Measurements from ENCODE around the gene CCL3.
"Not testable (repeated sequence)": the region's sequence is repeated elsewhere in the genome, so short reads cannot be mapped to it uniquely, and the experiment has no call there.

CCL3 gene

GRCh38 chr17:36114971-36115648 lies 25.2 kb upstream of the CCL3 start:
- DNase-seq = not testable (repeated sequence)

- not testable (repeated sequence) for DNase-seq
Measured at GRCh38 chr17:36113131-36113530, 23.2 kb upstream of the CCL3 start.

- no peak for DNase-seq
Measured at GRCh38 chr17:36112572-36112971, 22.6 kb upstream of the CCL3 start.

GRCh38 chr17:36111068-36111490 lies 21.1 kb upstream of the CCL3 start:
- DNase-seq = no peak

GRCh38 chr17:36108265-36108664 lies 18.3 kb upstream of the CCL3 start:
- DNase-seq = not testable (repeated sequence)

GRCh38 chr17:36107660-36108059 lies 17.7 kb upstream of the CCL3 start:
- DNase-seq = no peak

GRCh38 chr17:36106493-36106835 lies 16.5 kb upstream of the CCL3 start:
- DNase-seq = no peak

GRCh38 chr17:36105781-36106492 lies 16.0 kb upstream of the CCL3 start:
- no peak for DNase-seq

- no peak for DNase-seq
Measured at GRCh38 chr17:36104701-36105181, 14.8 kb upstream of the CCL3 start.

- not testable (repeated sequence) for DNase-seq
Measured at GRCh38 chr17:36104246-36104645, 14.3 kb upstream of the CCL3 start.

- DNase-seq = not testable (repeated sequence)
Measured at GRCh38 chr17:36103401-36103975, 13.5 kb upstream of the CCL3 start, which contains the start of gene CCL4. CCL4 (plus strand) TSS chr17:36103827; CDS start chr17:36103906, 79 bp downstream.

- not testable (repeated sequence) for DNase-seq
Measured at GRCh38 chr17:36099004-36099403, 9.1 kb upstream of the CCL3 start.

GRCh38 chr17:36095992-36096391 lies 6.0 kb upstream of the CCL3 start:
- no peak for DNase-seq

GRCh38 chr17:36094746-36095145 lies 4.8 kb upstream of the CCL3 start:
- DNase-seq = no peak

- DNase-seq = no peak
Measured at GRCh38 chr17:36094232-36094631, 4.3 kb upstream of the CCL3 start.

- DNase-seq = not testable (repeated sequence)
Measured at GRCh38 chr17:36092715-36093114, 2.8 kb upstream of the CCL3 start.

- no peak for DNase-seq
Measured at GRCh38 chr17:36092230-36092629, 2.3 kb upstream of the CCL3 start.

GRCh38 chr17:36089339-36089865 lies 541 bp downstream of the CCL3 start:
- no peak for DNase-seq

- DNase-seq = no peak
Measured at GRCh38 chr17:36088670-36089338, 1.1 kb downstream of the CCL3 start.

- DNase-seq = not testable (repeated sequence)
Measured at GRCh38 chr17:36087897-36088572, 1.9 kb downstream of the CCL3 start.

GRCh38 chr17:36087471-36087870 lies 2.5 kb downstream of the CCL3 start:
- DNase-seq = not testable (repeated sequence)

- no peak for DNase-seq
Measured at GRCh38 chr17:36086791-36087190, 3.2 kb downstream of the CCL3 start.

Measured in T1000 (cell line).